Stomach smooth muscle (tissue), 2 donors: Measurements from ENCODE around the gene OBSCN.

Experiments used
- H3K27ac ChIP-seq: one replicate; pipeline ENCODE4 v1.7.0; 2013; ENCODE audit warnings: mild to moderate bottlenecking, low read length, inconsistent platforms
- H3K27me3 ChIP-seq, 2 donors: one replicate each; pipeline ENCODE4 v1.7.0; 2013; ENCODE audit warnings: low read length in 2 of 2; ENCODE audit not compliant: insufficient read depth in 2 of 2, control insufficient read depth in 1 of 2
- H3K36me3 ChIP-seq, 2 donors: one replicate each; pipeline ENCODE4 v1.7.0; 2013; ENCODE audit warnings: low read length in 2 of 2; ENCODE audit not compliant: control insufficient read depth in 2 of 2, insufficient read depth in 2 of 2
- H3K4me1 ChIP-seq: one replicate; pipeline ENCODE4 v1.7.0; 2013; ENCODE audit warnings: low read length; ENCODE audit not compliant: control insufficient read depth, insufficient read depth
- H3K4me3 ChIP-seq, 2 donors: one replicate each; pipeline ENCODE4 v1.7.0; 2013; ENCODE audit warnings: low read length in 2 of 2
- H3K9ac ChIP-seq, 2 donors: one replicate each; pipeline ENCODE4 v1.7.0; 2013; ENCODE audit warnings: low read length in 2 of 2, mild to moderate bottlenecking in 1 of 2
- H3K9me3 ChIP-seq, 2 donors: one replicate each; pipeline ENCODE4 v1.7.0; 2013; ENCODE audit warnings: low read length in 2 of 2; ENCODE audit not compliant: control insufficient read depth in 2 of 2
- donor health status: healthy.
- donor health status: Pancreatic carcinoma.

Gene OBSCN

GRCh38 chr1:228366062-228366865 is 158.4 kb downstream of the OBSCN start:
- H3K4me3 ChIP-seq: no peak overlapping the region
- peaks cover 6 to 18% of the 10 kb centered on the region in 2 donors for H3K27me3 ChIP-seq
- H3K36me3 ChIP-seq: no peaks in the 10 kb centered on the region
- no peak overlapping the region for H3K9ac ChIP-seq
- H3K4me1 ChIP-seq: no peaks in the 10 kb centered on the region
- no peaks in the 10 kb centered on the region for H3K9me3 ChIP-seq
- no peak overlapping the region for H3K27ac ChIP-seq

- no peak overlapping the region for H3K4me3 ChIP-seq
- H3K9me3 ChIP-seq: no peaks in the 10 kb centered on the region
- peaks cover 6 to 18% of the 10 kb centered on the region in 2 donors for H3K27me3 ChIP-seq
- H3K9ac ChIP-seq: no peak overlapping the region
- H3K27ac ChIP-seq: no peak overlapping the region
- H3K4me1 ChIP-seq: no peaks in the 10 kb centered on the region
- H3K36me3 ChIP-seq: no peaks in the 10 kb centered on the region
Observed at GRCh38 chr1:228366866-228367741, 159.3 kb downstream of the OBSCN start.

GRCh38 chr1:228367798-228368791 is 160.3 kb downstream of the OBSCN start:
- Histone ChIP-seq H3K9me3 (no peaks in the 10 kb centered on the region), H3K4me3 (no peak overlapping the region), H3K4me1 (no peaks in the 10 kb centered on the region), H3K9ac (no peak overlapping the region), H3K27me3 (peaks cover 6 to 18% of the 10 kb centered on the region in 2 donors), H3K27ac (no peak overlapping the region), H3K36me3 (no peaks in the 10 kb centered on the region)

GRCh38 chr1:228368801-228369607 is 161.2 kb downstream of the OBSCN start:
- H3K27ac ChIP-seq: no peak overlapping the region
- H3K9ac ChIP-seq: no peak overlapping the region
- H3K4me3 ChIP-seq: no peak overlapping the region
- H3K9me3 ChIP-seq: no peaks in the 10 kb centered on the region
- peaks cover 6 to 16% of the 10 kb centered on the region in 2 donors for H3K27me3 ChIP-seq
- H3K36me3 ChIP-seq: no peaks in the 10 kb centered on the region
- H3K4me1 ChIP-seq: no peaks in the 10 kb centered on the region

GRCh38 chr1:228369608-228370438 is 162.0 kb downstream of the OBSCN start:
- Histone ChIP-seq H3K9me3 (no peaks in the 10 kb centered on the region), H3K4me3 (no peak overlapping the region), H3K4me1 (peaks cover 5% of the 10 kb centered on the region), H3K36me3 (no peaks in the 10 kb centered on the region), H3K9ac (no peak overlapping the region), H3K27ac (no peak overlapping the region), H3K27me3 (peaks cover 6 to 15% of the 10 kb centered on the region in 2 donors)

- Histone ChIP-seq H3K27ac (no peak overlapping the region), H3K9me3 (no peaks in the 10 kb centered on the region), H3K27me3 (peaks cover 6 to 13% of the 10 kb centered on the region in 2 donors), H3K4me3 (no peak overlapping the region), H3K36me3 (no peaks in the 10 kb centered on the region), H3K9ac (no peak overlapping the region), H3K4me1 (peaks cover 11% of the 10 kb centered on the region)
Observed at GRCh38 chr1:228370439-228370940, 162.6 kb downstream of the OBSCN start.

GRCh38 chr1:228370941-228371740 is 163.3 kb downstream of the OBSCN start:
- Histone ChIP-seq H3K27ac (no peak overlapping the region), H3K4me3 (no peak overlapping the region)

GRCh38 chr1:228371741-228372182 is 163.9 kb downstream of the OBSCN start:
- Histone ChIP-seq H3K9me3 (peaks cover 0 to 6% of the 10 kb centered on the region in 2 donors), H3K4me3 (no peak overlapping the region), H3K27me3 (peaks cover 6 to 10% of the 10 kb centered on the region in 2 donors), H3K27ac (no peak overlapping the region), H3K36me3 (no peaks in the 10 kb centered on the region), H3K4me1 (peaks cover 12% of the 10 kb centered on the region), H3K9ac (no peak overlapping the region)

More at GRCh38 chr1:228370941-228371740, 163.3 kb downstream of the OBSCN start:
- Histone ChIP-seq H3K27me3 (peaks cover 6 to 12% of the 10 kb centered on the region in 2 donors), H3K4me1 (peaks cover 12% of the 10 kb centered on the region), H3K9me3 (no peaks in the 10 kb centered on the region), H3K9ac (no peak overlapping the region), H3K36me3 (no peaks in the 10 kb centered on the region)
